GM23338 (cell line): ENCODE measurements around the gene MYO1D. TPM values are rescaled to one million over a fixed set of nuclear protein-coding genes. Genes with fewer than 3 reads are reported as not detected.

Experiments
- ATAC-seq: fragments of 200-7000 bp; cut with Tn5 transposase; 3 replicates; pipeline ENCODE4 v1.9.1; 2020
- DNase-seq: peaks from one replicate; pipeline ENCODE4 v3.0.0-alpha.2; 2015; ENCODE audit warnings: low spot score
- H2AFZ ChIP-seq: fragments of 200-600 bp; sonication (generic); 2 replicates; pipeline ENCODE4 v1.8.0; 2016; ENCODE audit warnings: antibody characterized with exemption, mild to moderate bottlenecking, moderate library complexity
- H3F3A ChIP-seq: fragments of 200-600 bp; sonication (generic); replicated peaks from 2 replicates; pipeline ENCODE4 v1.8.0; 2017; ENCODE audit warnings: antibody characterized with exemption, mixed run types, low read depth
- H3K27ac ChIP-seq: fragments of 200-600 bp; sonication (generic); 2 replicates; pipeline ENCODE4 v1.6.1; 2016; ENCODE audit warnings: low read depth
- H3K27me3 ChIP-seq: fragments of 200-600 bp; sonication (generic); 2 replicates; pipeline ENCODE4 v1.8.0; 2016; ENCODE audit warnings: mild to moderate bottlenecking, mixed run types, moderate library complexity; ENCODE audit not compliant: insufficient read depth
- H3K36me3 ChIP-seq: fragments of 200-600 bp; sonication (generic); 2 replicates; pipeline ENCODE4 v1.8.0; 2016; ENCODE audit warnings: mild to moderate bottlenecking; ENCODE audit not compliant: insufficient read depth
- H3K4me1 ChIP-seq: fragments of 200-600 bp; sonication (generic); 2 replicates; pipeline ENCODE4 v1.8.0; 2016; ENCODE audit warnings: mild to moderate bottlenecking, moderate library complexity; ENCODE audit not compliant: insufficient read depth
- H3K4me2 ChIP-seq: fragments of 200-600 bp; sonication (generic); 2 replicates; pipeline ENCODE4 v1.7.1; 2017; ENCODE audit warnings: mixed run types
- H3K4me3 ChIP-seq: fragments of 200-600 bp; sonication (generic); 2 replicates; pipeline ENCODE4 v1.6.1; 2016; ENCODE audit warnings: mixed run types
- H3K79me2 ChIP-seq: fragments of 200-600 bp; sonication (generic); replicated peaks from 2 replicates; pipeline ENCODE4 v1.8.0; 2017; ENCODE audit warnings: mild to moderate bottlenecking; ENCODE audit not compliant: insufficient read depth
- H3K9me2 ChIP-seq: fragments of 200-600 bp; sonication (generic); 2 replicates; pipeline ENCODE4 v1.8.0; 2017; ENCODE audit not compliant: insufficient read depth
- H4K20me1 ChIP-seq: fragments of 200-600 bp; sonication (generic); replicated peaks from 2 replicates; pipeline ENCODE4 v1.8.0; 2017; ENCODE audit warnings: mild to moderate bottlenecking; ENCODE audit not compliant: insufficient read depth
- H3K27ac Mint-ChIP-seq: 2 replicates; pipeline ENCODE4 v1.8.0; 2020; ENCODE audit warnings: inconsistent platforms, mild to moderate bottlenecking, moderate library complexity, mixed read lengths
- H3K27me3 Mint-ChIP-seq: 3 replicates; pipeline ENCODE4 v1.8.0; 2022; ENCODE audit warnings: low read depth, mild to moderate bottlenecking, moderate library complexity, mixed read lengths, inconsistent platforms; ENCODE audit not compliant: insufficient read depth, poor library complexity
- H3K36me3 Mint-ChIP-seq: 3 replicates; pipeline ENCODE4 v1.8.0; 2021; ENCODE audit warnings: low read depth, mild to moderate bottlenecking, inconsistent platforms, moderate library complexity, mixed read lengths
- H3K4me1 Mint-ChIP-seq: 3 replicates; pipeline ENCODE4 v1.8.0; 2020; ENCODE audit warnings: mild to moderate bottlenecking, inconsistent platforms, mixed read lengths
- H3K4me3 Mint-ChIP-seq: 3 replicates; pipeline ENCODE4 v1.8.0; 2021; ENCODE audit warnings: moderate library complexity, mild to moderate bottlenecking, inconsistent platforms, mixed read lengths
- H3K9me3 Mint-ChIP-seq: 3 replicates; pipeline ENCODE4 v1.8.0; 2020; ENCODE audit warnings: moderate library complexity, mild to moderate bottlenecking, inconsistent platforms, mixed read lengths
- CREB1 ChIP-seq: fragments of 250-450 bp; sonication (Bioruptor Pico); IDR thresholded peaks from 2 replicates; pipeline ENCODE4 v1.5.0; 2020; ENCODE audit warnings: low read depth, mild to moderate bottlenecking, moderate library complexity
- CTCF ChIP-seq, 2 experiments: fragments of 200-600 bp in 1 of 2; sonication (generic) in 1 of 2; conservative IDR thresholded peaks; 2 replicates each; pipeline versions ENCODE4 v1.5.1 to v1.6.1; 2016 to 2017; ENCODE audit warnings: antibody characterized with exemption in 2 of 2, low read depth in 2 of 2, mild to moderate bottlenecking in 2 of 2, moderate library complexity in 1 of 2
- ETS1 ChIP-seq: IDR thresholded peaks from 2 replicates; pipeline ENCODE4 v1.6.1; 2016; ENCODE audit warnings: antibody characterized with exemption
- EZH2phosphoT487 ChIP-seq: fragments of 200-600 bp; sonication (generic); IDR thresholded peaks from one replicate; pipeline ENCODE4 v1.8.1; 2018; ENCODE audit warnings: antibody characterized with exemption; ENCODE audit not compliant: unreplicated experiment
- JUNB ChIP-seq: IDR thresholded peaks from one replicate; pipeline ENCODE4 v1.6.1; 2016; ENCODE audit warnings: antibody characterized with exemption; ENCODE audit not compliant: unreplicated experiment
- NANOG ChIP-seq: IDR thresholded peaks from 2 replicates; pipeline ENCODE4 v1.6.1; 2016; ENCODE audit warnings: antibody characterized with exemption, borderline replicate concordance
- POLR2AphosphoS5 ChIP-seq: IDR thresholded peaks from 2 replicates; pipeline ENCODE4 v1.6.1; 2016; ENCODE audit warnings: antibody characterized with exemption, low read depth
- REST ChIP-seq: IDR thresholded peaks from one replicate; pipeline ENCODE4 v1.6.1; 2018; ENCODE audit warnings: antibody characterized with exemption; ENCODE audit not compliant: unreplicated experiment
- STAT1 ChIP-seq: IDR thresholded peaks from one replicate; pipeline ENCODE4 v1.6.1; 2016; ENCODE audit warnings: antibody characterized with exemption; ENCODE audit not compliant: unreplicated experiment
- ZNF114 ChIP-seq: fragments of 250-450 bp; sonication (Bioruptor Pico); IDR thresholded peaks from 2 replicates; pipeline ENCODE4 v1.5.0; 2020; ENCODE audit warnings: mild to moderate bottlenecking, moderate library complexity
- ZNF331 ChIP-seq: fragments of 250-450 bp; sonication (Bioruptor Pico); IDR thresholded peaks from 2 replicates; pipeline ENCODE4 v1.5.0; 2020; ENCODE audit warnings: low read depth, mild to moderate bottlenecking, moderate library complexity
- polyA plus RNA-seq: library from polyadenylated mRNA; unstranded; fragments of >200 nt; fragmentation: Nextera tagmentation; extraction: Ambion mirVana; gene quantifications from 2 replicates; pipeline ENCODE4 v1.2.1, GENCODE V29; 2016
- total RNA-seq: library from RNA; depleted of rRNA; stranded (reverse); fragments of >200 nt; shearing (Covaris generic); gene quantifications from 2 replicates; pipeline ENCODE4 v1.2.3, GENCODE V29; 2014

MYO1D gene
- total and polyA plus RNA-seq, 2 experiments from 2014 or later, result 8.6 to 28.6 TPM

- no peak for TF ChIP-seq ETS1
- no peak for TF ChIP-seq JUNB
- no peak for TF ChIP-seq CREB1 (CRISPR knock-in tag)
- no peak for TF ChIP-seq POLR2AphosphoS5
Observed at GRCh38 chr17:32477220-32477619, 399.7 kb downstream of the MYO1D start (continued).

GRCh38 chr17:32475258-32475657 is 401.7 kb downstream of the MYO1D start:
- Mint-ChIP-seq H3K9me3 (no peaks in the 10 kb centered on the region), H3K4me1 (peaks cover 23% of the 10 kb centered on the region; the same call in 2 of the 3 replicates), H3K4me3 (no peak overlapping the region), H3K27ac (no peak overlapping the region), H3K27me3 (peaks cover 6% of the 10 kb centered on the region), H3K36me3 (peaks cover 93% of the 10 kb centered on the region)
- DNase-seq (no peak), ATAC-seq (no peak)
- peaks cover 8% of the 10 kb centered on the region; the same call in 1 of the 2 replicates for H3K4me1 ChIP-seq
- H3K36me3 ChIP-seq, result peaks cover 78% of the 10 kb centered on the region
- no peaks in the 10 kb centered on the region for H3K9me2 ChIP-seq
- peaks cover 30% of the 10 kb centered on the region for H4K20me1 ChIP-seq
- H3K27me3 ChIP-seq, result no peaks in the 10 kb centered on the region
- H3F3A ChIP-seq, result peaks cover 15% of the 10 kb centered on the region; the same call in 1 of the 2 replicates
- TF ChIP-seq NANOG, result no peak
- no peak for TF ChIP-seq REST
- no peak for TF ChIP-seq CTCF (conservative IDR thresholded peaks at IDR 0.05; ENCODE audit: low read depth in 2 of 2)
- H3K4me2 ChIP-seq, result no peak overlapping the region
- no peak overlapping the region for H2AFZ ChIP-seq
- no peak overlapping the region for H3K27ac ChIP-seq
- H3K79me2 ChIP-seq, result peaks cover 16% of the 10 kb centered on the region
- no peak overlapping the region for H3K4me3 ChIP-seq

GRCh38 chr17:32471652-32472051 is 405.3 kb downstream of the MYO1D start:
- Mint-ChIP-seq H3K9me3 (no peaks in the 10 kb centered on the region), H3K27me3 (peaks cover 3% of the 10 kb centered on the region), H3K4me1 (no peaks in the 10 kb centered on the region), H3K4me3 (no peak overlapping the region), H3K27ac (no peak overlapping the region), H3K36me3 (peaks cover 94% of the 10 kb centered on the region)
- no peaks in the 10 kb centered on the region for H3K4me1 ChIP-seq
- H3K4me2 ChIP-seq, result no peak overlapping the region
- peaks cover 68% of the 10 kb centered on the region for H3K36me3 ChIP-seq
- H4K20me1 ChIP-seq, result peaks cover 49% of the 10 kb centered on the region
- no peak overlapping the region for H3K4me3 ChIP-seq
- DNase-seq (no peak), ATAC-seq (no peak)
- no peak overlapping the region for H3K27ac ChIP-seq
- H3F3A ChIP-seq, result no peaks in the 10 kb centered on the region; the same call in 1 of the 2 replicates
- H3K79me2 ChIP-seq, result peaks cover 43% of the 10 kb centered on the region
- no peaks in the 10 kb centered on the region for H3K9me2 ChIP-seq
- H2AFZ ChIP-seq, result no peak overlapping the region
- H3K27me3 ChIP-seq, result no peaks in the 10 kb centered on the region
- TF ChIP-seq STAT1 (no peak), ZNF331 (no peak), ZNF114 (CRISPR knock-in tag) (no peak), CTCF (conservative IDR thresholded peaks at IDR 0.05; ENCODE audit: low read depth in 2 of 2) (no peak), EZH2phosphoT487 (no peak)
